Activated CD8-positive, alpha-beta T cell treated with anti-CD3 and anti-CD28 coated beads for 36 hours (primary cell): ENCODE measurements around the gene AP5Z1. TPM values are rescaled to one million over a fixed set of nuclear protein-coding genes. Genes with fewer than 3 reads are reported as not detected.
A peak's percentile ranks its signal among the peaks of the same experiment; 100 is the strongest.

Experiments
- ATAC-seq: fragments of 200-7000 bp; cut with Tn5 transposase; one replicate; pipeline ENCODE4 v1.10.0; 2021; ENCODE audit warnings: mild to moderate bottlenecking, moderate library complexity
- CTCF ChIA-PET: fragments of 350-600 bp; sonication (Branson Sonifier 250); formaldehyde crosslinking; loops from one replicate; lab custom pipeline; 2021; ENCODE audit warnings: antibody characterized with exemption; lab: Charles Lee
- POLR2A ChIA-PET: fragments of 350-600 bp; sonication (Branson Sonifier 250); formaldehyde crosslinking; loops from one replicate; lab custom pipeline; 2021; ENCODE audit warnings: antibody characterized with exemption; lab: Charles Lee
- DNase-seq: peaks from one replicate; pipeline ENCODE4 v3.0.0-alpha.2; 2020
- H3K27ac Mint-ChIP-seq: one replicate; pipeline ENCODE4 v1.8.0; 2021; ENCODE audit warnings: mild to moderate bottlenecking, mixed read lengths
- H3K27me3 Mint-ChIP-seq: one replicate; pipeline ENCODE4 v1.8.0; 2021; ENCODE audit warnings: mixed read lengths
- H3K36me3 Mint-ChIP-seq: one replicate; pipeline ENCODE4 v1.8.0; 2021; ENCODE audit warnings: low read depth, mixed read lengths
- H3K4me1 Mint-ChIP-seq: one replicate; pipeline ENCODE4 v1.8.0; 2021; ENCODE audit warnings: low read depth, mixed read lengths
- H3K4me3 Mint-ChIP-seq: one replicate; pipeline ENCODE4 v1.8.0; 2021; ENCODE audit warnings: mild to moderate bottlenecking, moderate library complexity, mixed read lengths
- H3K9me3 Mint-ChIP-seq: one replicate; pipeline ENCODE4 v1.8.0; 2021; ENCODE audit warnings: mixed read lengths
- CTCF ChIP-seq: fragments of 200-600 bp; IDR thresholded peaks from one replicate; pipeline ENCODE4 v1.8.0; 2022; ENCODE audit warnings: antibody characterized with exemption, mild to moderate bottlenecking
- intact Hi-C: fragments of 100-400 bp; cut with micrococcal nuclease; formaldehyde crosslinking; loops from one replicate; pipeline ENCODE4 v1.10.0; 2022
- total RNA-seq, 2 experiments: library from RNA; stranded (reverse); gene quantifications; one replicate each; pipeline ENCODE4 v1.2.3, GENCODE V29; 2021

The AP5Z1 gene
- total RNA-seq, 2 experiments from 2014 or later, result 21.2 to 21.3 TPM

GRCh38 chr7:4825081-4825480 is 49.7 kb downstream of the AP5Z1 start:
- H3K4me1 Mint-ChIP-seq, result no peaks in the 10 kb centered on the region
- ChIA-PET CTCF (interaction anchor here (1.7 kb wide), 1 partner anchor 59 kb away, joined by 5 read pairs; the partner anchor contains the start of gene RADIL), POLR2A (no interaction called here)

GRCh38 chr7:4828720-4829383 is 53.4 kb downstream of the AP5Z1 start:
- no peaks in the 10 kb centered on the region for H3K36me3 Mint-ChIP-seq
- no peak overlapping the region for H3K27ac Mint-ChIP-seq
- H3K4me1 Mint-ChIP-seq, result peaks cover 2% of the 10 kb centered on the region
- H3K27me3 Mint-ChIP-seq, result no peaks in the 10 kb centered on the region
- no peaks in the 10 kb centered on the region for H3K9me3 Mint-ChIP-seq
- ATAC-seq (no peak), DNase-seq (no peak)
- POLR2A ChIA-PET, result no interaction called here
- TF ChIP-seq CTCF, result no peak
- intact Hi-C loops, result no loop called here
- no peak overlapping the region for H3K4me3 Mint-ChIP-seq
- CTCF ChIA-PET, result interaction anchor here (1.0 to 2.7 kb wide), 3 partner anchors 39 to 258 kb away, joined by 3 to 18 read pairs (median 4); partner anchors contain the start of gene RADIL

More at GRCh38 chr7:4825081-4825480, 49.7 kb downstream of the AP5Z1 start:
- TF ChIP-seq CTCF, result no peak
- no peak overlapping the region for H3K4me3 Mint-ChIP-seq
- H3K36me3 Mint-ChIP-seq, result no peaks in the 10 kb centered on the region
- intact Hi-C loops, result no loop called here
- no peaks in the 10 kb centered on the region for H3K9me3 Mint-ChIP-seq
- H3K27me3 Mint-ChIP-seq, result peaks cover 2% of the 10 kb centered on the region
- no peak for DNase-seq
- no peak for ATAC-seq
- H3K27ac Mint-ChIP-seq, result no peak overlapping the region

GRCh38 chr7:4830176-4830575 is 54.8 kb downstream of the AP5Z1 start:
- peak; percentile 70 for TF ChIP-seq CTCF
- peak; percentile 94 for ATAC-seq
- Mint-ChIP-seq H3K27me3 (no peaks in the 10 kb centered on the region), H3K9me3 (no peaks in the 10 kb centered on the region), H3K4me1 (peaks cover 2% of the 10 kb centered on the region), H3K27ac (no peak overlapping the region), H3K4me3 (no peak overlapping the region), H3K36me3 (no peaks in the 10 kb centered on the region)
- ChIA-PET CTCF (interaction anchor here (0.6 to 2.7 kb wide), 14 partner anchors 9 to 259 kb away, joined by 3 to 18 read pairs (median 3); partner anchors contain the start of gene RADIL), POLR2A (no interaction called here)
- DNase-seq, result peak; percentile 78
- intact Hi-C loops, result no loop called here

- DNase-seq, result no peak
- Mint-ChIP-seq H3K4me1 (peaks cover 2% of the 10 kb centered on the region), H3K4me3 (no peak overlapping the region), H3K36me3 (no peaks in the 10 kb centered on the region), H3K27me3 (no peaks in the 10 kb centered on the region), H3K9me3 (no peaks in the 10 kb centered on the region), H3K27ac (no peak overlapping the region)
- ATAC-seq, result no peak
- ChIA-PET CTCF (interaction anchor here (1.0 to 1.3 kb wide), 2 partner anchors 51 to 52 kb away, joined by 4 to 5 read pairs; partner anchors contain the start of gene RADIL), POLR2A (no interaction called here)
- intact Hi-C loops, result no loop called here
- TF ChIP-seq CTCF, result no peak
These were observed 56.5 kb downstream of the AP5Z1 start for GRCh38 chr7:4831723-4832495.

GRCh38 chr7:4832711-4833110 is 57.3 kb downstream of the AP5Z1 start:
- intact Hi-C loops, result no loop called here
- ATAC-seq, result no peak

More at GRCh38 chr7:4832711-4833110, 57.3 kb downstream of the AP5Z1 start:
- peaks cover 2% of the 10 kb centered on the region for H3K4me1 Mint-ChIP-seq
- no peaks in the 10 kb centered on the region for H3K27me3 Mint-ChIP-seq
- DNase-seq, result no peak
- H3K9me3 Mint-ChIP-seq, result no peaks in the 10 kb centered on the region
- ChIA-PET POLR2A (no interaction called here), CTCF (interaction anchor here (1.0 to 1.3 kb wide), 2 partner anchors 50 to 51 kb away, joined by 4 to 5 read pairs; partner anchors contain the start of gene RADIL)
- H3K27ac Mint-ChIP-seq, result no peak overlapping the region
- H3K36me3 Mint-ChIP-seq, result no peaks in the 10 kb centered on the region
- H3K4me3 Mint-ChIP-seq, result no peak overlapping the region
- no peak for TF ChIP-seq CTCF
